ENCODE data around the gene NSF.

NSF gene

GRCh38 chr17:46796956-46797530, 206.6 kb downstream of the NSF start:
- no peak for DNase-seq (ENCODE audit: low read depth in 2 of 2)

DNA sequence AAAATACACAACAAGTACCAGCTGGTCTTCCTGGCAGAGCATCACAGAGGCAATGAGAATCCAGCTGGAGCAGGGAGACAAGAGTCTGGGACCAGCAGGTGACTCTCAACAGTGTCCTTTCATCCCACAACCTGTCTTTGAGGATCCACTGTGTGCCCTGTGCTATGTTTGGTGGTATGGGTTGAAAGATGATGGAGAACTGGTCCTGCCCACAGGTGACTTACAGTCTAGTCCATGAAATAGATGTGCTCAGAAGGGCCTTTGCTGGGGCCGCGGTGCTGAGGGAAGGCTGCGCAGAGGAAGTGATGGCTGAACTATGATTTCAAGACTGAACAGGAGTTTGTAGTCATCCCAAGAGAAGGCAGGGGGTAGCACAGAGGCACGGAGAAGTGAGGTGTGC, 210.1 kb downstream of the NSF start:
- no peak for DNase-seq (ENCODE audit: low read depth in 2 of 2)

DNA sequence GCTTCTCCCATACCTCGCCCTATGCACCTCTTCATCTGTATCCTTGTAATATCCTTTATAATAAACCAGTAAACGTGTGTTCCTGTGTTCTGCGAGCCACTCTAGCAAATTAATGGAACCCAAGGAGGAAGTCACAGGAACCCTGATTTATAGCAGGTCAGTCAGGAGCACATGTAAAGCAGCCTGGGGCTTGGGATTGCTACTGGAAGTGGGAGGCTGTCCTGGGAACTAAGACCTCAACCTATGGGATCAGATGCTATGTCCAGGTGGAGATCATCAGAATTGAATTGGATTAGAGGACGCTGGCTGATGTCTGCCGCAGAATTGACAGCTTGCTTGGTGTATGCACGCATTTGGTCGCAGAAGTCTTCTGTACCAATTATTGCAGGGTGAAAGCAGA, 212.3 kb downstream of the NSF start:
- no peak for DNase-seq (ENCODE audit: low read depth in 2 of 2)

GRCh38 chr17:46803544-46803943, 213.1 kb downstream of the NSF start:
- DNase-seq (ENCODE audit: low read depth in 2 of 2), result no peak

- DNase-seq (ENCODE audit: low read depth in 2 of 2), result no peak
Observed at GRCh38 chr17:46805771-46806170, 215.3 kb downstream of the NSF start.

Data from stimulated activated CD4-positive, alpha-beta T cell treated with anti-CD3 and anti-CD28 coated beads, Interleukin-1b, Interleukin-23, amount 100 ng/mL, for 4 hours (primary cell).